ENCODE data around the gene SEC31A.

Gene SEC31A

DNA sequence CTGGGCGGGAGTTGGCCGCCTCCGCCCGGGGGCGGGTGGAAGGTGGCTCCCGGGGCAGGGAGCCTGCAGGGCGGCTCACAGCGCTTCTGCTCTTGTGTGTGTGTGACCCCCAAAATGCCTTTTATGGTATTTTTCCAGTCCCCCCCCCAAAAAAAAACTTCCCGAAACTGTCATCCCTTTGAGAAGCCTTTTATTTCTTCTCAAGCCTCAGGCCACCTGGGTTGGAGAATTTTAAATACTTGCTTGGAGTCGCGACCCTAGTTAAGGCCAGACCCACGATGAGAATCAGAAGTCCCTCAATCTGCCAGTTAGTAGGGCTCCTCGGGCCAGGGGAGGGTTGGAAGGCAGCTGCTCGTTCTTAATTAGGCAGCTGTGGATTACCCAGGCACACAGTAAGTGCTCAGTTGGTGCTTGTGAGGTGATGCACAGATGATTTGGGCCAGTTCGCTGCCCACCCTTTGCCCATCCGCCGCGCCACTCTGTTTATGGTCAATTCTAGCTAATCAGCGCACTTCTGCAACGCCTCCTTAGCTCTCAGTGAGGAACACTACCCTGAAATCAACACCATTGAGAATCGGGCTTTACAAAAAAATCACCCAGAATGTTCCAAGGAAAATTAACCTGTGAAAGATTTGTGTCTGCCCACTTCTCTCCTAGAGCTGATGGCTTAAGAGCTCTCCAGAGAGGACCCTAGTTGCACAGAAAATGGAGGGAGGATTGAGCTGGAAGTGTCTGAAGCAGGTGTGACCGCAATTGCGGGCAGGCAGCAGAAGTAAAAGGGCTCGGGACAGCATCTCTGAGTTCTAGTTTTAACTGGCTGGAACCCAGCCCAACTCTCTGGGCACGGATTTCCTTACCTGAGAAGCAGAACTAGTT lies 91.7 kb downstream of the SEC31A start (continued):
- TF ChIP-seq ZNF175 (tag by site-specific recombination; IDR thresholded peaks at IDR 0.05) (no peak), HOXC10 (CRISPR knock-in tag; IDR thresholded peaks at IDR 0.05) (no peak), ZBTB21 (tag by site-specific recombination; IDR thresholded peaks at IDR 0.05) (no peak), REPIN1 (tag by site-specific recombination; IDR thresholded peaks at IDR 0.05; ENCODE audit: low read depth) (no peak), HOXA7 (CRISPR knock-in tag; IDR thresholded peaks at IDR 0.05; ENCODE audit: borderline replicate concordance) (no peak), ZNF560 (tag by site-specific recombination; IDR thresholded peaks at IDR 0.05; ENCODE audit: borderline replicate concordance) (no peak), ZNF146 (tag by site-specific recombination; IDR thresholded peaks at IDR 0.05) (no peak), ZNF350 (tag by site-specific recombination; IDR thresholded peaks at IDR 0.05) (no peak), ZIC2 (tag by site-specific recombination; IDR thresholded peaks at IDR 0.05) (no peak), ZNF274 (IDR thresholded peaks at IDR 0.05; ENCODE audit: low read length) (no peak), ZNF274 (tag by site-specific recombination; IDR thresholded peaks at IDR 0.05; ENCODE audit: borderline replicate concordance) (no peak)
- TF ChIP-seq, protein P1, sequence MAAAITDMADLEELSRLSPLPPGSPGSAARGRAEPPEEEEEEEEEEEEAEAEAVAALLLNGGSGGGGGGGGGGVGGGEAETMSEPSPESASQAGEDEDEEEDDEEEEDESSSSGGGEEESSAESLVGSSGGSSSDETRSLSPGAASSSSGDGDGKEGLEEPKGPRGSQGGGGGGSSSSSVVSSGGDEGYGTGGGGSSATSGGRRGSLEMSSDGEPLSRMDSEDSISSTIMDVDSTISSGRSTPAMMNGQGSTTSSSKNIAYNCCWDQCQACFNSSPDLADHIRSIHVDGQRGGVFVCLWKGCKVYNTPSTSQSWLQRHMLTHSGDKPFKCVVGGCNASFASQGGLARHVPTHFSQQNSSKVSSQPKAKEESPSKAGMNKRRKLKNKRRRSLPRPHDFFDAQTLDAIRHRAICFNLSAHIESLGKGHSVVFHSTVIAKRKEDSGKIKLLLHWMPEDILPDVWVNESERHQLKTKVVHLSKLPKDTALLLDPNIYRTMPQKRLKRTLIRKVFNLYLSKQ (tag by site-specific recombination; IDR thresholded peaks at IDR 0.05; ENCODE audit: borderline replicate concordance) = no peak
- TF ChIP-seq, protein P2, sequence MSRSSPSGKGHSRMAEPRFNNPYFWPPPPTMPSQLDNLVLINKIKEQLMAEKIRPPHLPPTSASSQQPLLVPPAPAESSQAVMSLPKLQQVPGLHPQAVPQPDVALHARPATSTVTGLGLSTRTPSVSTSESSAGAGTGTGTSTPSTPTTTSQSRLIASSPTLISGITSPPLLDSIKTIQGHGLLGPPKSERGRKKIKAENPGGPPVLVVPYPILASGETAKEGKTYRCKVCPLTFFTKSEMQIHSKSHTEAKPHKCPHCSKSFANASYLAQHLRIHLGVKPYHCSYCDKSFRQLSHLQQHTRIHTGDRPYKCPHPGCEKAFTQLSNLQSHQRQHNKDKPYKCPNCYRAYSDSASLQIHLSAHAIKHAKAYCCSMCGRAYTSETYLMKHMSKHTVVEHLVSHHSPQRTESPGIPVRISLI (tag by site-specific recombination; IDR thresholded peaks at IDR 0.05) = no peak
- TF ChIP-seq, protein P3, sequence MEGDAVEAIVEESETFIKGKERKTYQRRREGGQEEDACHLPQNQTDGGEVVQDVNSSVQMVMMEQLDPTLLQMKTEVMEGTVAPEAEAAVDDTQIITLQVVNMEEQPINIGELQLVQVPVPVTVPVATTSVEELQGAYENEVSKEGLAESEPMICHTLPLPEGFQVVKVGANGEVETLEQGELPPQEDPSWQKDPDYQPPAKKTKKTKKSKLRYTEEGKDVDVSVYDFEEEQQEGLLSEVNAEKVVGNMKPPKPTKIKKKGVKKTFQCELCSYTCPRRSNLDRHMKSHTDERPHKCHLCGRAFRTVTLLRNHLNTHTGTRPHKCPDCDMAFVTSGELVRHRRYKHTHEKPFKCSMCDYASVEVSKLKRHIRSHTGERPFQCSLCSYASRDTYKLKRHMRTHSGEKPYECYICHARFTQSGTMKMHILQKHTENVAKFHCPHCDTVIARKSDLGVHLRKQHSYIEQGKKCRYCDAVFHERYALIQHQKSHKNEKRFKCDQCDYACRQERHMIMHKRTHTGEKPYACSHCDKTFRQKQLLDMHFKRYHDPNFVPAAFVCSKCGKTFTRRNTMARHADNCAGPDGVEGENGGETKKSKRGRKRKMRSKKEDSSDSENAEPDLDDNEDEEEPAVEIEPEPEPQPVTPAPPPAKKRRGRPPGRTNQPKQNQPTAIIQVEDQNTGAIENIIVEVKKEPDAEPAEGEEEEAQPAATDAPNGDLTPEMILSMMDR (tag by site-specific recombination; IDR thresholded peaks at IDR 0.05) = no peak

DNA sequence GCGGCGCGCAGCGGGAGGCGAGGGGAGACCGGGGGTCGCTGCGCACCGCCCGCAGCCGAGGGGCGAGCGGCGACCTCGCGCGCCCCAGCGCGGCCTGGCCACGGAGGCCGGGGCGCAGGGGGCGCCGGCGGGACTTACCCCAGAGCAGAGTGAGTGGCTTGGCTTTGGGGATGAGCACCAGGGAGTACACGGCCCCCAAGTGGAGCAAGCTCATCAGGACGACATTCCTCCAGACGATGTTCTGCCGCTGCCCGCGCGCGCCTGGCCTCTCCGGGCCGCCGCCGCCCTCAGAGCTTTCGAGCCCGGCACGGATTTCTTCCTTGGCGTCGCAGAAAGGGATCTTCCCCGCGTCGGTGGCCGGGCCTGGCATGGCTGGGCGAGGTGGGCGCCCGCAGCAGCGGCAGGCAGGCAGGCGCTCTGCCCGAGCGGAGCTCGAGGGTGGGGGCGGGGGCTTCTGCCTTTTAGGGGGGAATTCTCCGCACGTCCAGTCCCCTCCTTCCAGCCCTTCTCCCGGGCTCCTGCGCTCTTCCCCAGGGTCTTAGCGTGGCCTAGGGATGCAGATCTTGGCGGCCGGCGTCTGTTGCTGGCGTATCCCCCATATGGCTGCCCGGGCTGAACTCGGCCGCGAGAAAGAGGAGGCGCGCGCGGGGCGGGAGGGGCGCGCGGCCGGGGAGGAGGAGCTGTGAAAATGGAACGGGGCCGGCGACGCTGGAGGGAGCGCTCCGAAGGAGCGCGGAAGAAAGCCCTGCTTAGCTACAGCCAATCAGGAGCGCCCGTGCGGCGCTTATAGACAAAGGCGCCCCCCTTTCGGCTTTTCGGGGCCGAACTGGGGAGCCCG lies 92.6 kb downstream of the SEC31A start, which contains the start of gene SCD5:
Gene SCD5, minus strand, starts transcription at position 629 of the 838 bp plus-strand sequence. Its CDS starts 259 bp downstream, at position 370.
- Histone ChIP-seq H3K36me3 (ENCODE audit: control insufficient read depth in 2 of 2, insufficient read depth in 1 of 2, low read length in 2 of 2) (peaks cover 0 to 10% of the 10 kb centered on the region in 2 experiments; a peak in 2 of 3 replicates), H3K27ac (ENCODE audit: extremely low read depth, low read depth, low read length) (peak within 1 kb of the TSS; percentile 66; the same call in 1 of the 2 replicates), H3K4me3 (ENCODE audit: low read depth, low read length) (peak within 1 kb of the TSS; percentile 66), H3K4me1 (ENCODE audit: control insufficient read depth, insufficient read depth, low read length) (peaks cover 3% of the 10 kb centered on the region), H3K9me3 (ENCODE audit: control insufficient read depth, insufficient read depth, low read depth, low read length) (no peaks in the 10 kb centered on the region)
- POLR2A ChIA-PET = interaction anchor here (0.6 to 2.0 kb wide), 7 partner anchors 9 to 76 kb away, joined by 3 to 14 read pairs (median 4); no protein-coding TSS in a partner anchor
- CTCF ChIA-PET = interaction anchor here (0.6 to 0.8 kb wide), 3 partner anchors 14 to 188 kb away, joined by 3 read pairs; no protein-coding TSS in a partner anchor
- TF ChIP-seq, protein P4, sequence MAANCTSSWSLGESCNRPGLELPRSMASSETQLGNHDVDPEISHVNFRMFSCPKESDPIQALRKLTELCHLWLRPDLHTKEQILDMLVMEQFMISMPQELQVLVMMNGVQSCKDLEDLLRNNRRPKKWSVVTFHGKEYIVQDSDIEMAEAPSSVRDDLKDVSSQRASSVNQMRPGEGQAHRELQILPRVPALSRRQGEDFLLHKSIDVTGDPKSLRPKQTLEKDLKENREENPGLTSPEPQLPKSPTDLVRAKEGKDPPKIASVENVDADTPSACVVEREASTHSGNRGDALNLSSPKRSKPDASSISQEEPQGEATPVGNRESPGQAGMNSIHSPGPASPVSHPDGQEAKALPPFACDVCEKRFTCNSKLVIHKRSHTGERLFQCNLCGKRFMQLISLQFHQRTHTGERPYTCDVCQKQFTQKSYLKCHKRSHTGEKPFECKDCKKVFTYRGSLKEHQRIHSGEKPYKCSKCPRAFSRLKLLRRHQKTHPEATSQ (tag by site-specific recombination; IDR thresholded peaks at IDR 0.05) = no peak
- TF ChIP-seq ZNF624 (tag by site-specific recombination; IDR thresholded peaks at IDR 0.05) (no peak), KLF16 (tag by site-specific recombination; IDR thresholded peaks at IDR 0.05) (no peak), ZNF530 (tag by site-specific recombination; IDR thresholded peaks at IDR 0.05; ENCODE audit: low read depth) (no peak), ZNF777 (tag by site-specific recombination; IDR thresholded peaks at IDR 0.05; ENCODE audit: borderline replicate concordance) (peak; percentile 53; the same call in 1 of the 2 replicates), ZNF426 (tag by site-specific recombination; IDR thresholded peaks at IDR 0.05) (no peak), ZNF404 (tag by site-specific recombination; IDR thresholded peaks at IDR 0.05) (no peak), ZBTB48 (tag by site-specific recombination; IDR thresholded peaks at IDR 0.05) (0 out of 2 replicates have a peak, but pooled peaks have one; percentile 32), ZNF555 (tag by site-specific recombination; conservative IDR thresholded peaks at IDR 0.05) (no peak), ZNF354C (tag by site-specific recombination; IDR thresholded peaks at IDR 0.05; ENCODE audit: borderline replicate concordance, low read depth) (no peak), KLF9 (tag by site-specific recombination; IDR thresholded peaks at IDR 0.05; ENCODE audit: low read depth) (peak; percentile 26; the same call in 1 of the 2 replicates)
- TF ChIP-seq, protein P5, sequence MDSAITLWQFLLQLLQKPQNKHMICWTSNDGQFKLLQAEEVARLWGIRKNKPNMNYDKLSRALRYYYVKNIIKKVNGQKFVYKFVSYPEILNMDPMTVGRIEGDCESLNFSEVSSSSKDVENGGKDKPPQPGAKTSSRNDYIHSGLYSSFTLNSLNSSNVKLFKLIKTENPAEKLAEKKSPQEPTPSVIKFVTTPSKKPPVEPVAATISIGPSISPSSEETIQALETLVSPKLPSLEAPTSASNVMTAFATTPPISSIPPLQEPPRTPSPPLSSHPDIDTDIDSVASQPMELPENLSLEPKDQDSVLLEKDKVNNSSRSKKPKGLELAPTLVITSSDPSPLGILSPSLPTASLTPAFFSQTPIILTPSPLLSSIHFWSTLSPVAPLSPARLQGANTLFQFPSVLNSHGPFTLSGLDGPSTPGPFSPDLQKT (IDR thresholded peaks at IDR 0.05; ENCODE audit: borderline replicate concordance, low read depth, low read length) = no peak
